Measurements from ENCODE around the gene TBC1D1. TPM values are rescaled to one million over a fixed set of nuclear protein-coding genes. Genes with fewer than 3 reads are reported as not detected.

Gene TBC1D1
- total and polyA plus RNA-seq, 2 of the 8 experiments (the other 6 are each of a cell fraction or from before 2014, with no cell fraction given): 96.9 to 162 TPM

DNA sequence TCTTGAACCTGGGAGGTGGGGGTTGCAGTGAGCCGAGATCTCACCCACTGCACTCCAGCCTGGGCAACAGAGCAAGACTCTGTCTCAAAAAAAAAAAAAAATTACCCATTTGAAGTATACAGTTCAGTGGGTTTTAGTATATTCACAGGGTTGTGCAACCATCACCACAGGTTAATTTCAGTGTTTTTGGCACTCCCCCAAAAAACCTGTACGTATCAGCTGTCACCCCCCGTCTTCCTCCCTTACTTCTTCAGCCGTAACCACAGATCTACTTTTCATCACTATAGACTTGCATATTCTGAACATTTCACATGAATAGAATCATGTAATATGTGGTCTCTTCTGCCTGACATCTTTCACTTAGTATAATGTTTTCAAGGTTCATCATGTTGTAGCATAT, 57.7 kb downstream of the TBC1D1 start:
- Histone ChIP-seq H4K8ac (ENCODE audit: extremely low read depth, insufficient read depth, low read length) (no peak overlapping the region), H3K36me3 (ENCODE audit: control insufficient read depth in 2 of 4, insufficient read depth in 4 of 4, low read length in 3 of 4) (no peaks in the 10 kb centered on the region), H3K4me1 (replicated peaks in 1 of 4; ENCODE audit: control insufficient read depth in 3 of 4, insufficient read depth in 4 of 4, low read length in 3 of 4) (no peaks in the 10 kb centered on the region), H3K14ac (ENCODE audit: insufficient read length) (no peak overlapping the region), H3K23ac (ENCODE audit: insufficient read length) (no peak overlapping the region), H2BK5ac (ENCODE audit: low read depth, low read length) (no peak overlapping the region), H3K4me2 (ENCODE audit: insufficient read depth in 1 of 2, low read depth in 2 of 2, low read length in 2 of 2) (no peak overlapping the region), H2AFZ (ENCODE audit: low read length) (no peak overlapping the region), H3K4ac (replicated peaks; ENCODE audit: insufficient read length, low read depth, low read length) (no peak overlapping the region), H2BK15ac (ENCODE audit: low read length) (no peak overlapping the region), H3K9me3 (ENCODE audit: insufficient read depth in 2 of 2, low read depth in 1 of 2, low read length in 1 of 2) (0 out of 4 replicates have a peak, but pooled peaks cover 0 to 2% of the 10 kb centered on the region in 2 experiments), H3K27me3 (replicated peaks in 1 of 4; ENCODE audit: control insufficient read depth in 3 of 4, extremely low read depth in 1 of 4, insufficient read depth in 3 of 4, low read length in 3 of 4) (no peaks in the 10 kb centered on the region), H2BK20ac (ENCODE audit: low read length) (no peak overlapping the region), H3K23me2 (ENCODE audit: low read depth, low read length) (no peaks in the 10 kb centered on the region), H3K79me2 (ENCODE audit: control insufficient read depth in 1 of 2, insufficient read depth in 2 of 2, low read length in 2 of 2) (no peaks in the 10 kb centered on the region), H3K9ac (replicated peaks in 1 of 4; ENCODE audit: extremely low read depth in 1 of 4, low read depth in 3 of 4, low read length in 3 of 4) (no peak overlapping the region), H3K4me3 (ENCODE audit: extremely low read depth in 1 of 4, insufficient read depth in 2 of 4, low read depth in 3 of 4, low read length in 4 of 4) (no peak overlapping the region), H4K20me1 (replicated peaks in 1 of 2; ENCODE audit: control insufficient read depth in 1 of 2, insufficient read depth in 2 of 2, low read length in 2 of 2) (no peaks in the 10 kb centered on the region), H3K79me1 (ENCODE audit: low read depth, low read length) (no peaks in the 10 kb centered on the region), H4K5ac (ENCODE audit: insufficient read length, low read depth, low read length) (no peak overlapping the region), H3K18ac (ENCODE audit: extremely low read depth, low read length) (no peak overlapping the region), H3K56ac (replicated peaks; ENCODE audit: insufficient read length, low read depth, low read length) (no peak overlapping the region), H2BK120ac (replicated peaks; ENCODE audit: low read depth, low read length) (no peak overlapping the region), H3K27ac (ENCODE audit: low read depth, low read length) (no peak overlapping the region), H2BK12ac (ENCODE audit: low read depth, low read length) (no peak overlapping the region), H2AK5ac (ENCODE audit: low read depth, low read length) (no peak overlapping the region), H4K91ac (replicated peaks; ENCODE audit: insufficient read length, low read length) (no peak overlapping the region)
- no peak for DNase-seq (ENCODE audit: low read depth in 1 of 2, low spot score in 2 of 2)
- FAIRE-seq: no peak
- 89% methylated on average over 4 of the region's 4 CpGs; no CpG with 5 or more reads in 1 of the 2 experiments for WGBS, 2 experiments (ENCODE audit: extremely low coverage in 1 of 2, insufficient coverage in 1 of 2, insufficient read length in 1 of 2, insufficient replicate concordance in 2 of 2, low coverage in 1 of 2, low lambda C conversion rate in 2 of 2, missing lambda C conversion rate in 1 of 2)
- POLR2A ChIA-PET (ENCODE audit: partially characterized antibody): no interaction called here
- CTCF ChIA-PET (ENCODE audit: partially characterized antibody): interaction anchor here (0.7 kb wide), 1 partner anchor 87 kb away, joined by 3 read pairs; no protein-coding TSS in a partner anchor
- TF ChIP-seq SIN3A (conservative IDR thresholded peaks at IDR 0.05 in 1 of 2, IDR thresholded peaks at IDR 0.05 in 1 of 2; ENCODE audit: low read depth in 1 of 2, low read length in 2 of 2) (no peak), CHD2 (IDR thresholded peaks at IDR 0.05; ENCODE audit: low read length) (no peak), CBX5 (IDR thresholded peaks at IDR 0.05; ENCODE audit: low read depth, low read length) (no peak), CBX8 (IDR thresholded peaks at IDR 0.05; ENCODE audit: borderline replicate concordance, low read depth, low read length) (no peak), CTBP2 (IDR thresholded peaks at IDR 0.05; ENCODE audit: borderline replicate concordance, insufficient read depth, insufficient read length, low read length) (no peak), POLR2AphosphoS5 (IDR thresholded peaks at IDR 0.05; ENCODE audit: low read depth, low read length) (no peak)
